HepG2 (cell line): ENCODE measurements around the gene MEI1. TPM values are rescaled to one million over a fixed set of nuclear protein-coding genes. Genes with fewer than 3 reads are reported as not detected.

ENCODE experiments used
- ATAC-seq: fragments of 200-7000 bp; cut with Tn5 transposase; 3 replicates; pipeline ENCODE4 v1.9.1; 2020; ENCODE audit warnings: mild to moderate bottlenecking, moderate library complexity
- BruUV-seq: library from RNA; stranded (reverse); fragments of 400-500 nt; replicated peaks from 2 replicates; lab custom pipeline; 2021; lab: Mats Ljungman, UMichigan
- CTCF ChIA-PET: fragments of 300-600 bp; formaldehyde crosslinking; extraction: SDS; loops from one replicate; lab custom pipeline; 2021; ENCODE audit warnings: low total read pairs, inconsistent platforms, low intra/inter-chr PET ratio; lab: Yijun Ruan, JAX
- POLR2A ChIA-PET: fragments of 350-600 bp; sonication (Branson Sonifier 250); formaldehyde crosslinking; loops from one replicate; lab custom pipeline; 2020; ENCODE audit warnings: antibody characterized with exemption, inconsistent platforms; lab: Yijun Ruan, JAX
- DNase-seq: peaks from one replicate; pipeline ENCODE4 v3.0.0-alpha.2; 2015; ENCODE audit warnings: low spot score
- FAIRE-seq: peaks from 3 replicates; lab custom pipeline; 2011; peaks lifted over from hg19 to GRCh38; lab: Jason Lieb, UNC
- H2AFZ ChIP-seq: one replicate; pipeline ENCODE4 v1.6.1; 2011; ENCODE audit warnings: low read length, inconsistent platforms
- H3K27ac ChIP-seq: fragments of 300-600 bp; 3 replicates; pipeline ENCODE4 v1.8.0; 2011; ENCODE audit warnings: mixed run types, mild to moderate bottlenecking, mixed read lengths, low read length, inconsistent platforms; ENCODE audit not compliant: insufficient read depth; ENCODE audit errors: extremely low read length
- H3K27me3 ChIP-seq, 2 experiments: fragments of 200-600 bp in 1 of 2; 2 replicates in 1 of 2; 3 replicates in 1 of 2; pipeline versions ENCODE4 v1.6.0 to v1.8.0; 2011; ENCODE audit warnings: low read length in 2 of 2, mild to moderate bottlenecking in 2 of 2, moderate library complexity in 2 of 2, inconsistent platforms in 1 of 2; ENCODE audit not compliant: insufficient read depth in 2 of 2, control insufficient read depth in 1 of 2
- H3K36me3 ChIP-seq, 2 experiments: fragments of 200-600 bp in 1 of 2; replicated peaks in 1 of 2; 2 replicates in 1 of 2; 3 replicates in 1 of 2; pipeline versions ENCODE4 v1.5.1 to v1.8.0; 2011; ENCODE audit warnings: low read length in 2 of 2, inconsistent platforms in 1 of 2; ENCODE audit not compliant: insufficient read depth in 2 of 2, control insufficient read depth in 1 of 2
- H3K4me1 ChIP-seq: 2 replicates; pipeline ENCODE4 v1.5.1; 2012; ENCODE audit warnings: low read length, inconsistent platforms; ENCODE audit not compliant: insufficient read depth
- H3K4me2 ChIP-seq: 2 replicates; pipeline ENCODE4 v1.6.0; 2011; ENCODE audit warnings: low read depth, low read length, inconsistent platforms
- H3K4me3 ChIP-seq, 3 experiments: fragments of 200-600 bp in 1 of 3; sonication (generic), shearing (Covaris generic) in 1 of 3; replicated peaks in 1 of 3; 2 replicates each; pipeline ENCODE4 v1.5.1; 2011 to 2016; ENCODE audit warnings: low read length in 3 of 3, inconsistent platforms in 2 of 3, low read depth in 2 of 3, mild to moderate bottlenecking in 2 of 3, control low read depth in 1 of 3, mixed read lengths in 1 of 3; ENCODE audit not compliant: insufficient read depth in 1 of 3
- H3K79me2 ChIP-seq: one replicate; pipeline ENCODE4 v1.6.1; 2011; ENCODE audit warnings: low read length, inconsistent platforms; ENCODE audit not compliant: insufficient read depth
- H3K9ac ChIP-seq: 2 replicates; pipeline ENCODE4 v1.6.0; 2011; ENCODE audit warnings: mild to moderate bottlenecking, low read depth, low read length, inconsistent platforms; ENCODE audit not compliant: insufficient read depth
- H3K9me3 ChIP-seq: 2 replicates; pipeline ENCODE4 v1.5.1; 2012; ENCODE audit warnings: mild to moderate bottlenecking, low read length
- H4K20me1 ChIP-seq: 2 replicates; pipeline ENCODE4 v1.6.0; 2011; ENCODE audit warnings: inconsistent platforms, mild to moderate bottlenecking, low read length, moderate library complexity; ENCODE audit not compliant: insufficient read depth
- ADNP ChIP-seq: sonication (generic); formaldehyde crosslinking; IDR thresholded peaks from 2 replicates; pipeline ENCODE4 v1.4.0; 2020; ENCODE audit warnings: missing genetic modification reagents
- CHCHD3 ChIP-seq: sonication (generic); formaldehyde crosslinking; IDR thresholded peaks from 2 replicates; pipeline ENCODE4 v1.8.0; 2022; ENCODE audit warnings: mild to moderate bottlenecking, missing genetic modification reagents, moderate library complexity
- E2F5 ChIP-seq: sonication (generic); formaldehyde crosslinking; conservative IDR thresholded peaks from 2 replicates; pipeline ENCODE4 v1.4.0; 2020; ENCODE audit warnings: missing genetic modification reagents
- FOXA1 ChIP-seq, 2 experiments: fragments of 450-650 bp in 1 of 2; sonication (generic) in 1 of 2; formaldehyde crosslinking in 1 of 2; IDR thresholded peaks; 2 replicates each; pipeline versions ENCODE4 v1.4.0 to v1.6.1; 2016 to 2020; ENCODE audit warnings: missing genetic modification reagents in 1 of 2
- JUND ChIP-seq: sonication (generic); formaldehyde crosslinking; IDR thresholded peaks from 2 replicates; pipeline ENCODE4 v1.8.0; 2022; ENCODE audit warnings: mild to moderate bottlenecking, missing genetic modification reagents
- NPAS2 ChIP-seq: sonication (generic); formaldehyde crosslinking; IDR thresholded peaks from 2 replicates; pipeline ENCODE4 v1.8.0; 2022; ENCODE audit warnings: mild to moderate bottlenecking, missing genetic modification reagents, borderline replicate concordance
- PATZ1 ChIP-seq: sonication (generic); formaldehyde crosslinking; IDR thresholded peaks from 2 replicates; pipeline ENCODE4 v1.4.0; 2020; ENCODE audit warnings: missing genetic modification reagents
- REST ChIP-seq, 2 experiments: IDR thresholded peaks; 2 replicates each; pipeline ENCODE4 v1.6.1; 2011 to 2012; ENCODE audit warnings: low read length in 2 of 2, borderline replicate concordance in 1 of 2, low read depth in 1 of 2, mild to moderate bottlenecking in 1 of 2, moderate library complexity in 1 of 2
- YY1 ChIP-seq: IDR thresholded peaks from 2 replicates; pipeline ENCODE4 v1.6.1; 2011; ENCODE audit warnings: low read length, low read depth, moderate library complexity, mild to moderate bottlenecking; ENCODE audit not compliant: insufficient read depth, insufficient replicate concordance
- ZNF230 ChIP-seq: sonication (generic); formaldehyde crosslinking; IDR thresholded peaks from 2 replicates; pipeline ENCODE4 v1.4.0; 2020; ENCODE audit warnings: mild to moderate bottlenecking, missing genetic modification reagents
- ZNF260 ChIP-seq: sonication (generic); formaldehyde crosslinking; IDR thresholded peaks from 2 replicates; pipeline ENCODE4 v1.4.0; 2020; ENCODE audit warnings: missing genetic modification reagents, low read depth, mild to moderate bottlenecking, borderline replicate concordance
- ZNF567 ChIP-seq: sonication (generic); formaldehyde crosslinking; IDR thresholded peaks from 2 replicates; pipeline ENCODE4 v1.8.1; 2023; ENCODE audit warnings: mild to moderate bottlenecking, missing genetic modification reagents, borderline replicate concordance
- ZNF644 ChIP-seq: IDR thresholded peaks from 2 replicates; pipeline ENCODE4 v1.6.1; 2016; ENCODE audit warnings: low read depth
- WGBS: methylation state at CpG from one replicate; pipeline ENCODE4 v1.1.6; 2017; ENCODE audit warnings: low lambda C conversion rate; 5-methylcytosine and 5-hydroxymethylcytosine counted together
- in situ Hi-C: cut with HindIII; loops from 2 replicates; pipeline ENCODE4 v1.10.0; 2017; ENCODE audit warnings: low pct_unique_long_range_greater_than_20kb; ENCODE audit not compliant: extremely low pct_ligation_motif_present
- intact Hi-C: fragments of 100-400 bp; cut with micrococcal nuclease; formaldehyde crosslinking; loops from one replicate; pipeline ENCODE4 v1.10.0; 2022; ENCODE audit not compliant: unreplicated experiment
- polyA plus RNA-seq, 8 experiments: library from polyadenylated mRNA; depleted of rRNA in 3 of 8; stranded (reverse) in 7 of 8; unstranded in 1 of 8; fragments of >200 nt; fragmentation: Illumina TruSeq in 4 of 8; extraction: Trizol in 4 of 8; gene quantifications; 2 replicates each; pipeline versions ENCODE4 v1.2.1 to v1.2.3, GENCODE V29; 2011 to 2016; ENCODE audit warnings: low read depth in 4 of 8, missing spikeins in 1 of 8, mixed read lengths in 1 of 8; ENCODE audit not compliant: insufficient read depth in 1 of 8
- total RNA-seq, 5 experiments: library from RNA; depleted of rRNA; stranded (reverse); fragments of >200 nt; fragmentation: Illumina TruSeq; extraction: Trizol; gene quantifications; 2 replicates each; pipeline ENCODE4 v1.2.3, GENCODE V29; 2016; ENCODE audit warnings: low read depth in 1 of 5
- TF ChIP-seq, protein P1 (sequence below): sonication (generic); formaldehyde crosslinking; IDR thresholded peaks from 2 replicates; pipeline ENCODE4; 2020; ENCODE audit warnings: missing genetic modification reagents, mild to moderate bottlenecking, borderline replicate concordance

Gene MEI1
- total and polyA plus RNA-seq, 2 of the 13 experiments (the other 11 are each of a cell fraction or from before 2014, with no cell fraction given), result 0.75 to 1.9 TPM

- Histone ChIP-seq H3K9ac (no peak overlapping the region), H4K20me1 (peaks cover 6% of the 10 kb centered on the region; the same call in 1 of the 2 replicates), H3K4me1 (peaks cover 54% of the 10 kb centered on the region), H3K4me2 (no peak overlapping the region), H3K27me3 (no peaks in the 10 kb centered on the region; a peak in 1 of 5 replicates), H3K4me3 (no peak overlapping the region), H3K36me3 (peaks cover 4 to 16% of the 10 kb centered on the region in 2 experiments; a peak in 3 of 5 replicates), H2AFZ (no peak overlapping the region), H3K79me2 (peaks cover 88% of the 10 kb centered on the region), H3K9me3 (no peaks in the 10 kb centered on the region), H3K27ac (peak overlapping the region; percentile 13)
- in situ Hi-C loops (no loop called here), intact Hi-C loops (no loop called here)
- ChIA-PET POLR2A (no interaction called here), CTCF (no interaction called here)
- no peak for DNase-seq
- BruUV-seq, result no TSS peak
- ATAC-seq, result no peak
- FAIRE-seq, result no peak
- 79% methylated on average over 4 of the region's 4 CpGs for WGBS
- TF ChIP-seq ZNF230 (no peak), REST (IDR thresholded peaks at IDR 0.05; ENCODE audit: borderline replicate concordance in 1 of 2, low read depth in 1 of 2, low read length in 2 of 2) (no peak), PATZ1 (CRISPR knock-in tag) (no peak), ZNF260 (CRISPR knock-in tag) (no peak), CHCHD3 (CRISPR knock-in tag) (no peak), YY1 (no peak), ZNF644 (CRISPR knock-in tag) (no peak), ZNF567 (CRISPR knock-in tag) (no peak), JUND (CRISPR knock-in tag) (no peak), NPAS2 (CRISPR knock-in tag) (no peak), FOXA1 (IDR thresholded peaks at IDR 0.05) (no peak), FOXA1 (CRISPR knock-in tag; IDR thresholded peaks at IDR 0.05) (no peak), E2F5 (CRISPR knock-in tag) (no peak), ADNP (CRISPR knock-in tag) (no peak)
- TF ChIP-seq, protein P1, sequence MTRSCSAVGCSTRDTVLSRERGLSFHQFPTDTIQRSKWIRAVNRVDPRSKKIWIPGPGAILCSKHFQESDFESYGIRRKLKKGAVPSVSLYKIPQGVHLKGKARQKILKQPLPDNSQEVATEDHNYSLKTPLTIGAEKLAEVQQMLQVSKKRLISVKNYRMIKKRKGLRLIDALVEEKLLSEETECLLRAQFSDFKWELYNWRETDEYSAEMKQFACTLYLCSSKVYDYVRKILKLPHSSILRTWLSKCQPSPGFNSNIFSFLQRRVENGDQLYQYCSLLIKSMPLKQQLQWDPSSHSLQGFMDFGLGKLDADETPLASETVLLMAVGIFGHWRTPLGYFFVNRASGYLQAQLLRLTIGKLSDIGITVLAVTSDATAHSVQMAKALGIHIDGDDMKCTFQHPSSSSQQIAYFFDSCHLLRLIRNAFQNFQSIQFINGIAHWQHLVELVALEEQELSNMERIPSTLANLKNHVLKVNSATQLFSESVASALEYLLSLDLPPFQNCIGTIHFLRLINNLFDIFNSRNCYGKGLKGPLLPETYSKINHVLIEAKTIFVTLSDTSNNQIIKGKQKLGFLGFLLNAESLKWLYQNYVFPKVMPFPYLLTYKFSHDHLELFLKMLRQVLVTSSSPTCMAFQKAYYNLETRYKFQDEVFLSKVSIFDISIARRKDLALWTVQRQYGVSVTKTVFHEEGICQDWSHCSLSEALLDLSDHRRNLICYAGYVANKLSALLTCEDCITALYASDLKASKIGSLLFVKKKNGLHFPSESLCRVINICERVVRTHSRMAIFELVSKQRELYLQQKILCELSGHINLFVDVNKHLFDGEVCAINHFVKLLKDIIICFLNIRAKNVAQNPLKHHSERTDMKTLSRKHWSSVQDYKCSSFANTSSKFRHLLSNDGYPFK, result no peak
Observed at GRCh38 chr22:41684194-41684593, 15.1 kb upstream of the MEI1 start.
